SU-DHL-6 (cell line): ENCODE data around the gene ARL1.

Experiments
- H2AFZ ChIP-seq: fragments of 200-600 bp; sonication (generic); 2 replicates; pipeline ENCODE4 v1.6.1; 2014; ENCODE audit warnings: low read depth, mild to moderate bottlenecking, moderate library complexity, mixed read lengths, antibody characterized with exemption, low read length; ENCODE audit not compliant: severe bottlenecking
- H3F3A ChIP-seq: fragments of 200-600 bp; shearing (Covaris generic); 2 replicates; pipeline ENCODE4 v1.6.0; 2016; ENCODE audit warnings: antibody characterized with exemption, mild to moderate bottlenecking; ENCODE audit not compliant: insufficient read depth
- H3K27ac ChIP-seq: fragments of 200-600 bp; sonication (generic); 2 replicates; pipeline ENCODE4 v1.5.1; 2016; ENCODE audit warnings: low read depth, mild to moderate bottlenecking, low read length, moderate library complexity, mixed read lengths
- H3K27me3 ChIP-seq: fragments of 200-600 bp; sonication (generic), shearing (Covaris generic); 2 replicates; pipeline ENCODE4 v1.6.0; 2014; ENCODE audit warnings: mild to moderate bottlenecking, low read length
- H3K36me3 ChIP-seq: fragments of 200-600 bp; sonication (generic); 2 replicates; pipeline ENCODE4 v1.6.1; 2014; ENCODE audit warnings: mild to moderate bottlenecking, low read length, mixed read lengths
- H3K4me2 ChIP-seq: fragments of 300-600, 200-600 bp; shearing (Covaris generic), sonication (generic); 2 replicates; pipeline ENCODE4 v1.6.0; 2014; ENCODE audit warnings: low read length, low read depth, mild to moderate bottlenecking; ENCODE audit not compliant: poor library complexity, severe bottlenecking
- H3K4me3 ChIP-seq: fragments of 200-600 bp; sonication (generic); 2 replicates; pipeline ENCODE4 v1.5.1; 2014; ENCODE audit warnings: antibody characterized with exemption, low read length, mild to moderate bottlenecking, mixed read lengths; ENCODE audit not compliant: insufficient read depth, poor library complexity, severe bottlenecking
- H3K79me2 ChIP-seq: fragments of 200-600 bp; sonication (generic); 2 replicates; pipeline ENCODE4 v1.6.1; 2014; ENCODE audit warnings: mild to moderate bottlenecking, low read length, moderate library complexity; ENCODE audit not compliant: insufficient read depth
- H3K9ac ChIP-seq: fragments of 200-600 bp; sonication (generic); 2 replicates; pipeline ENCODE4 v1.7.0; 2014; ENCODE audit warnings: mild to moderate bottlenecking, low read length
- H3K9me2 ChIP-seq: fragments of 200-600 bp; sonication (generic); replicated peaks from 2 replicates; pipeline ENCODE4 v1.6.1; 2014; ENCODE audit warnings: low read length; ENCODE audit not compliant: insufficient read depth
- H3K9me3 ChIP-seq: fragments of 200-600 bp; sonication (generic); 2 replicates; pipeline ENCODE4 v1.6.1; 2014; ENCODE audit warnings: low read length, mixed read lengths; ENCODE audit not compliant: insufficient read depth
- H4K20me1 ChIP-seq: fragments of 200-600 bp; sonication (generic); 2 replicates; pipeline ENCODE4 v1.6.1; 2014; ENCODE audit warnings: low read depth, mild to moderate bottlenecking, antibody characterized with exemption, low read length, moderate library complexity, mixed read lengths
- CTCF ChIP-seq: fragments of 200-600 bp; sonication (generic); IDR thresholded peaks from one replicate; pipeline ENCODE4 v1.5.1; 2017; ENCODE audit warnings: antibody characterized with exemption, mild to moderate bottlenecking, low read length, moderate library complexity; ENCODE audit not compliant: insufficient read depth, poor library complexity, severe bottlenecking
- EZH2phosphoT487 ChIP-seq: fragments of 200-600 bp; sonication (generic), shearing (Covaris generic); conservative IDR thresholded peaks from 2 replicates; pipeline ENCODE4 v1.6.1; 2018; ENCODE audit warnings: mild to moderate bottlenecking, antibody characterized with exemption, low read length, moderate library complexity, mixed read lengths

The ARL1 gene

GRCh38 chr12:101351682-101352081, 55.9 kb downstream of the ARL1 start:
- Histone ChIP-seq H3K4me3 (no peak overlapping the region), H3K79me2 (no peaks in the 10 kb centered on the region), H3K9ac (no peak overlapping the region), H3K9me2 (no peaks in the 10 kb centered on the region), H3K27ac (no peak overlapping the region), H4K20me1 (no peaks in the 10 kb centered on the region), H3F3A (no peaks in the 10 kb centered on the region), H3K4me2 (no peak overlapping the region), H3K9me3 (no peaks in the 10 kb centered on the region), H2AFZ (no peak overlapping the region), H3K36me3 (peaks cover 35% of the 10 kb centered on the region), H3K27me3 (no peaks in the 10 kb centered on the region)
- TF ChIP-seq CTCF (no peak), EZH2phosphoT487 (no peak)

GRCh38 chr12:101343893-101344292, 63.7 kb downstream of the ARL1 start:
- no peak overlapping the region for H3K4me3 ChIP-seq
- H2AFZ ChIP-seq: no peak overlapping the region
- no peaks in the 10 kb centered on the region for H3K27me3 ChIP-seq
- no peak overlapping the region for H3K4me2 ChIP-seq
- no peaks in the 10 kb centered on the region for H3K79me2 ChIP-seq
- no peak overlapping the region for H3K27ac ChIP-seq
- H3K36me3 ChIP-seq: peaks cover 48% of the 10 kb centered on the region
- H4K20me1 ChIP-seq: no peaks in the 10 kb centered on the region
- no peaks in the 10 kb centered on the region for H3F3A ChIP-seq
- H3K9ac ChIP-seq: no peak overlapping the region
- H3K9me3 ChIP-seq: no peaks in the 10 kb centered on the region
- H3K9me2 ChIP-seq: no peaks in the 10 kb centered on the region
- TF ChIP-seq CTCF: no peak
- TF ChIP-seq EZH2phosphoT487: no peak
